ENCODE results near the gene MAU2.

DNA sequence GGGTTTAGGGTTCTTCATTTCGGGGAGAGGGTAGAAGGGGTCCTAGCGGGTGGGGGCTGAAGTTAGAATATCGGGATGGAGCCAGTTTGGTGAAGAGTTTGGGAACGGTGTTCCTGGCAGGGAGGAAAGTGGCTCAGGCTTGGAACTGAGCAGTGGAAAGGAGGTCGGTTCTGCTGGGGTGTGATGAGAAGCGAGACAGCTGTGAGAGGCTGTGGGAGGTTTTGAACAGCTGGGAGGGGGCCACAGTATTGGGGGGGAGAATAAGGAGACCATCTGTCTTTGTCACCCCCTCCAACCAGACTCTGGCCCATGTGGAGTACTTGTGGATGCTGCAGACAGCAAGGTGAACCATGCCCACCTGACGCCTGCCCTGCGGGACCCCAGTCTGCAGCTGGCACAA, 46.5 kb upstream of the MAU2 start:
- TF ChIP-seq POLR2A (IDR thresholded peaks at IDR 0.05) = no peak
- TF ChIP-seq, protein P1, sequence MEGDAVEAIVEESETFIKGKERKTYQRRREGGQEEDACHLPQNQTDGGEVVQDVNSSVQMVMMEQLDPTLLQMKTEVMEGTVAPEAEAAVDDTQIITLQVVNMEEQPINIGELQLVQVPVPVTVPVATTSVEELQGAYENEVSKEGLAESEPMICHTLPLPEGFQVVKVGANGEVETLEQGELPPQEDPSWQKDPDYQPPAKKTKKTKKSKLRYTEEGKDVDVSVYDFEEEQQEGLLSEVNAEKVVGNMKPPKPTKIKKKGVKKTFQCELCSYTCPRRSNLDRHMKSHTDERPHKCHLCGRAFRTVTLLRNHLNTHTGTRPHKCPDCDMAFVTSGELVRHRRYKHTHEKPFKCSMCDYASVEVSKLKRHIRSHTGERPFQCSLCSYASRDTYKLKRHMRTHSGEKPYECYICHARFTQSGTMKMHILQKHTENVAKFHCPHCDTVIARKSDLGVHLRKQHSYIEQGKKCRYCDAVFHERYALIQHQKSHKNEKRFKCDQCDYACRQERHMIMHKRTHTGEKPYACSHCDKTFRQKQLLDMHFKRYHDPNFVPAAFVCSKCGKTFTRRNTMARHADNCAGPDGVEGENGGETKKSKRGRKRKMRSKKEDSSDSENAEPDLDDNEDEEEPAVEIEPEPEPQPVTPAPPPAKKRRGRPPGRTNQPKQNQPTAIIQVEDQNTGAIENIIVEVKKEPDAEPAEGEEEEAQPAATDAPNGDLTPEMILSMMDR (IDR thresholded peaks at IDR 0.05) = no peak
- no peak for TF ChIP-seq POLR2AphosphoS5 (IDR thresholded peaks at IDR 0.05)
- no peak for TF ChIP-seq EP300 (IDR thresholded peaks at IDR 0.05)
